ENCODE results near the gene TRIM33.
"Not testable (repeated sequence)": the region's sequence is repeated elsewhere in the genome, so short reads cannot be mapped to it uniquely, and the experiment has no call there.

The TRIM33 gene

DNA sequence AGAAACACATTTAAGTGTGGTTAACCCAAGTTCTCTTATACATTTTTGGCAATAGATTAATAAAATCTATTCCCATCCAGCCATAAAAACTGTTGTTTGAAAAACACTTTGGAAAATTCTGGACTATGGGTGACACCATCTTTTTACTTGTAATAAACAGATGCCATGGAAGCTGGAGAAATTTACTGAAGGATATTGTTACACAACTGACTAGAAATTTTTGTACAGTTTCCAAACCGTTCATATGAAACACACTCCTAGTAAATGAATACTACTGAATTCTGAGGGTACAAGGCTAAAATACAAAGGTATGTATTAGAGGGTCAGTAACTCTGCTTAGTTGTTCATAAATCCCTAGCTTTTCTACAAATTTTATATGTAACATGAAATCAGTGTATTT, 48.7 kb downstream of the TRIM33 start:
- DNase-seq = no peak

DNA sequence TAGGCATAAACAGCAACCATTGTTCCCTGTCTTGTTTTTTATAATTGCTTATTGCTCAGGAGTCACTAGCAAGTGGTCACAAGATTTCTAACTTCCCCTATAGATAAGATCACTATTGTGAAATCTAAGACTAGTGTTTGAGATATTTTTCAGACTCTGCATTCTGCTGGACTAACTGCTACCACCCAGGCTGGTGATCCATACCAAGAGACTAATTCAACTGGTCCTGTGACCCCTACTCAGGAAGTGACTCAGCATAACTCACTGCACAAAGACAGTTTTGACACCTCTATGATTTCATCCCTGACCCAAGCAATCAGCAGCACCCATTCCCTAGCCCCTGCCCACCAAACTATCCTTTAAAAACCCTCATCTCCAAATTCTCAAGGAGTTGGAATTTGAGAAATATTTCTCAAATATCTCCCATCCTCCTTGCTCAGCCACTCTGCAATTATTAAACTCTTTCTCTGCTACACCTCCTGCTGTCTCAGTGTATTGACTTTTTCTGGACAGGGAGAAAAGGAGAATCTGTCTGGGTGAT, 52.7 kb downstream of the TRIM33 start:
- DNase-seq = no peak

DNA sequence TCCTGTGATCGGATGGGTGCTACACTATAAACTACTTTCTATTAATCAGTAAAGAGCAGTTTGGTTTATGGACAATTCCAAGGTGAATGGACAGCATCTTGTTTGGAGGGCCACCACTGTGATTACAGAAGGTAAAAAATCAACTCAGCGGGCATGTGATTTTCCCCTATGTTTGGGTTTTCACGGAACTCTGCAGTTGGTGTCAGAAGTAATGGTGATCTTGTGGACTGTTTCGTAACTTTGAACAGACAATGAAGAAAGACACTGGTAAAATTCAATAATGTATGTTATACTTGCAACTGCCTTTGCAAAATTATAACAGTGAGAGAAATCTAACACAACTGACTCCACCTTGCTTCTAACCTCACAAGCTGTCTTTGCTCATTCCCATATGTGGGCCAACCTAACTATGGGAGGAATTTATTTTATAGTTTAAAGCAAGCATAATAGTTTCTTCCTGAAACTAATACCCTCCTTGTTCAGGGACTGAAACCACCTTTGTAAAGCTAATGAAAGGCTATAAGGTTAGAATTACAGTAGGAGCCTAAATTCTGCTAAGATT, 53.2 kb downstream of the TRIM33 start:
- no peak for DNase-seq

DNA sequence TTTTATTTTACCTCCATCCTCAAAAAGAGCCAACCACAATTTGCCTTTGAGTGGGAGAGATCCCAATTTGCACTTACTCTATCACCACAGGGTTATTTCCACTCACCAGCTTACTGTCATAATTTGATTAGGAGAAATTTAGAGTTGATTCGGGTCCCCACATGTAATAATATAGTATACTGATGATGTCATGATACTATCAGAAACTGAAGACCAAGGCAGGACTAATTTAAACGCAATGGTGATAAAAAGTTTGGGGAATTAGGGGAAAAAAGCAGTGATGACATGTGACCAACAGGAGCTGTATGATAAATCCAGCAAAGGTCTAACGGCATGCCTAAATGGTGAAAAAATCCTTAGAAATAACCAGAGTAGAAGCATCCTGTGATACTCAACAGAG, 54.4 kb downstream of the TRIM33 start:
- no peak for DNase-seq

DNA sequence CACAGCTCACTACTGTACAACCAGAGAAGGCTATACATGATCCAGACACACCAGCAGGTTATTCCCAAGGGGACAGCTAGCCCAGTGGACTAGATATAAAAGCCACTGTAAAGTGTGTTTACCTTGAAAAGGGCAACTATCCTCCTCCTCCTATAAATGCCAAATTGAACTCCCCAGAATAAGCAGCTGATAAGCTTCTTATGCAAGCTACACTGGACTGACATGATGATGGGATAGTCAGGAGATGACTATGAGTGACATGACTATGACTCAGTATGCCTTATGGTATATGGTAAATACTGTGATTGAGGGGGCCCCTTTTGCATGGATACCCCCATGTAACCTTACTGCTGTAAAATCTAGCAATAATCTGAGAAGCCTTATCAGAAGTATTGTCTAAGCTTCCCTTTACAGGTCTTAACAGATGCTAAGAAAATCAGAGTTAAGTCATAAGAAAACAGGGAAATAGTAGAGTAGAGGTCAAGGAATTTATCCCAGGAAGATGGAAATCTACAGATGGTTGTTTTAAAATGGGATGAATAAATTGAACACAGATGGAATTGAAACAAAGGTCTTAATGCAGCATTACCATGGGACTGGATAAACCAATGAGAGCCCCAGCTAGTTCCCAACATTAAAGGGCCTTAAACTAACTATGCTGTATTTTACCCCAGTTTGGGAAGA, 55.8 kb downstream of the TRIM33 start:
- DNase-seq = no peak

DNA sequence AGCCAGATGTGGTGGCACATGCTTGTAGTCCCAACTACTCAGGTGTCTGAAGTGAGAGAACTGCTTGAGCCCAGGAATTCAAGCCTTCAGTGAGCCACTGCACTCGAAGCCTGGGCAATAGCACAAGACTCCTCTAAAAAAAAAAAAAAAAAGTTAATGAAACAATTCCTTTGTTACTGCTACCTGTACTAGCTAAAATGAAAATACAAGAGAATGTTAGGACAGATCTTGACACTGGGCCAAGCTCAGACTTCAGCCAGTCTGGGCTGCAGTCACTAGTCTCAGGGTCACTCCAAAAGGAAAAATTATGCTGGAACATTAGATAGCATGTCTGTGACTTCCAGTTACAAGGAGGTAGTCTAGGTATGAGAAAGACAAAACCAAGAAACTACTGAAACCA, 56.5 kb downstream of the TRIM33 start:
- no peak for DNase-seq

DNA sequence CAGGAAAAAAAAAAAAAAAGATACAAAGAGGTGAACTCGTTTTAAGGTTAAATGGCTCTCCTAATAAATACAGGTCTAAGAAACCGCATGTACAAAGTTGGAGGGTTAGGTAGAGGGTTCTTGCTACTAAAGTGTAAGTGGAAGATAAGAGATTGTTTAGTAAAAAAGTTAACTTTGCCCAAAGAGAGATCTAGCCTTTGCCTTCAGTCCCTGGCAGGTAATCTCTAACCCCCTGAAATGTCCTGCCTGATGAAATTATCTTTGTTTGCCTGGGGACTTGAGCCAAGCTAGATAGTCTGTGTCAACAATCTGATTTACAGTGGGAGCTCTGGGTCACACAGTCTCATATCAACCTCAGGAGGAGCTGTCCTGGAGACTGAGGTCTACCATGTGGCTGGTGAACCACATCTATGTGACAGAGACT, 57.6 kb downstream of the TRIM33 start:
- DNase-seq = no peak

DNA sequence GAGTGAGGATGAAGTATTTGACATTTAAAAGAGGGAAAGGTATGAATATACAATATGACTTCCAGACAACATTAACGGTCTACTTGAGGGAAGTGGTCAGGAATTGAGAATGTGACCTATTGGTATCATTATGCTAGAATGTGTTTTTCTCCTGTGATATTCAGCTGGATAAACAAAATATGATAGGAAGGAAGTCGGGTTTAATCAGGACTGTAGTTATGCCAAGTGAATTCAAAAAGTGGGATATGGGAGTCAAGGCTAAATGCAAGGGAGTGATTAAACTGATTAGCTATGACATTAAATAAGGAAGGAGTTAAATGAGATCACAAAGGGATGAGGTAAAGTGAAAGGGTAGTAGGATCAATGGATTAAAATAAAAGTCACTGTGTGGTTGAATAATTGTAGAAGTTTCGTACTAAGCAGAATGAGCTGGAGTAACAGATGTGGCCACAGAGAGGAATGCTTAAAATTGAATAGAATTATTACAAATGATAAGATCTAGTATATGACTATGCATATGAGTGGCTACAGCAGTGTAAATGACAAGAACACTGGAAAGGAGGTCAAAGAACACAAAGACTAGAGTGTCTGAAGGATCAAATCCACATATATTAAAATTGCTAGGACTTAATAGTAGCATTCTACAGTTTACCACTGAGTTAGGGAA, 62.5 kb downstream of the TRIM33 start:
- DNase-seq = no peak

DNA sequence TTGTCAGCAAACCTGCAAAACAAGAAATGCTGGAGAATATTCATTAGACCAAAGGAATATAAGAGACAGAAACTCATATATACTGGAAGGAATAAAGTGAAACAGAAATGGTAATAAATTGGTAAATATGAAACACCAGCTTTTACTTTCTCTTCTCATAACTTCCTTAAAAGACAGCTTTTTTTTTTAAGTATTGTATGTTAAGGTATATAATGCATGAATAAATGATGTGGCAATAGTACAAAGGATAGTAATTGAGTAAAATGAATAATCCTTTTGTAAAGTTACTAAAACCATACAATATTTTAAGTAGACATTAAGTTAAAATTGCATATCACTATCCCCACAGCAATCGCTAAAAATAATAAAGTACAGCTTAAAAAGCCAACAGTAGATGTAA, 64.8 kb downstream of the TRIM33 start:
- DNase-seq = no peak

DNA sequence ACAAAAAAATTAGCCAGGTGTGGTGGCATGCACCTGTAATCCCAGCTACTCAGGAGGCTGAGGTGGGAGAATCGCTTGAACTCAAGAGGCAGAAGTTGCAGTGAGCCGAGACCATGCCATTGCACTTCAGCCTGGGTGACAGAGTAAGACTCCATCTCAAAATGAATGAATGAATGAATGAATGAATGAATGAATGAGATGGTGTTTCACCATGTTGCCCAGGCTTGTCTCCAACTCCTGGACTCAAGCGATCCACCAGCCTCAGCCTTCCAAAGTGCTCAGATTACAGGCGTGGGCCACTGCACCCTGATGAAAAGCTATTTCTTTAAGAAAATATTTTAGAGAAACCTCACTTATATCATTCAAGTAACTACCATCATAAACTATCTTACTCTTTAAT, 67.8 kb downstream of the TRIM33 start:
- DNase-seq = not testable (repeated sequence)

DNA sequence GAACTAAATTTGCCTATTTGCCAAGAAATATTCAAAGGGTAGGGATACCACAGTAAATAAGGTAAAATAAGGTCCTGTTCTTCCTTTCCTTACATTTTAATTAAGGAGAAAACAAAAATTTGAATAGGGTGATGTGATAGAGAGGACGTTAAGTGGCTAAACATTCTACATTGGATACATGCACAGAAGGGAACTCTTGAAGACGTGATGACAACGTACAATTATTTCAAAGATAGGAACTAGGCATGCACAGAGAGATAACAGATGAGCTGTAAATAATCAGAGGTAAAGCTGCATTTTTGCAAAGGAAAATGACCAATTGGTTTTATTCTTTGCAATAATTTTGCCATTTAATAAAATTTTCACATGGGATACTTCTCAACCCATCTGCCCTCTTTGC, 69.7 kb downstream of the TRIM33 start:
- DNase-seq = no peak

DNA sequence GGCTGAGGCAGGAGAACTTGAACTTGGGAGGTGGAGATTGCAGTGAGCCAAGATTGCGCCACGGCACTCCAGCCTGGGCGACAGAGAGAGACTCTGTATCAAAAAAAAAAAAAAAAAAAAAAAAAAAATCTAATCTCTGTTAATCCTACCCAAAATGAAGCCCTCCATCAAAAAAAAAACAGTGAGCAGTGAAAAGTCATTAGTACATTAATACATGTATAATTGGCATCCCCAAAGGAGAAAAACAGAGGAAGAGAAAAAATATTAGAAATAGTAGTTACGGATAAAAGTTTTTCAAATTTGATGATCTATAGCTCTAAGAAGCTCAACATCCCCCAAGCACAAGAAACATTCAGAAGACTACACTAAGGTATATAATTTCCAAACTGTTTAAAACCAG, 71.6 kb downstream of the TRIM33 start:
- DNase-seq = no peak

DNA sequence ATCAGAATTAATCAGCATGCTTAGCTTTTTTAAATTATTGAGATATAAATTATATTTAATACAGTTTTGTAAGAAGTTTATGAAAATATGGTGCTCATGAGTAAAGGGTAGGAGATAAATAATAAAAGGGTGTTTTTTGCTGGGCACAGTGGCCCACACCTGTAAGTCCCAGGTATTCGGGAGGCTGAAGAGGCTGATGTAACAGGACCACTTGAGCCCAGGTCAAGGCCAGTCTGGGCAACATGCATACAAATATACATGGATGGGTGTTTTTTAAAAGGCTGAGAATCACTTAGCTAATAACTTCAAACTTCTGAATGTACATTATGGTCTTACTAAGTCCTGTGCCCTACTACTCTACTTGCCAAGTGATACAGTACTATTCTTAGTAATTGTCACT, 73.2 kb downstream of the TRIM33 start:
- DNase-seq = no peak

DNA sequence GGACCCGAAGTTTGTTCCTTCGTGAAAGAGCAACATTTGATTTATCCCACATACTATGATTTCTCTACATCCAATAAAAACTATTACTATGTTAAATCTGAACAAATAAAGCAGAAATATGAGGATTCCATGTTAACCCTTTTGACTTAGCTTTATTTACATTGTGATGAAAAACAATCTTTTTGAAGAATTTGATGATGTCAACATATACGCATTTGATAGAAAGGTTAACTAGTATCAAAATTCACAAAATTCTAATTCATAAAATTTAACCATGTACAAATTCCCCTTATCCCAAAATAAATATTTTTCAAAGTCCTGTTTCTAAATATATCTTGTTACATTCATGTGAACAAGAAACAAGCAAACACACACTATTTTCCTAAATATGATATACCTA, 74.2 kb downstream of the TRIM33 start:
- DNase-seq = no peak

DNA sequence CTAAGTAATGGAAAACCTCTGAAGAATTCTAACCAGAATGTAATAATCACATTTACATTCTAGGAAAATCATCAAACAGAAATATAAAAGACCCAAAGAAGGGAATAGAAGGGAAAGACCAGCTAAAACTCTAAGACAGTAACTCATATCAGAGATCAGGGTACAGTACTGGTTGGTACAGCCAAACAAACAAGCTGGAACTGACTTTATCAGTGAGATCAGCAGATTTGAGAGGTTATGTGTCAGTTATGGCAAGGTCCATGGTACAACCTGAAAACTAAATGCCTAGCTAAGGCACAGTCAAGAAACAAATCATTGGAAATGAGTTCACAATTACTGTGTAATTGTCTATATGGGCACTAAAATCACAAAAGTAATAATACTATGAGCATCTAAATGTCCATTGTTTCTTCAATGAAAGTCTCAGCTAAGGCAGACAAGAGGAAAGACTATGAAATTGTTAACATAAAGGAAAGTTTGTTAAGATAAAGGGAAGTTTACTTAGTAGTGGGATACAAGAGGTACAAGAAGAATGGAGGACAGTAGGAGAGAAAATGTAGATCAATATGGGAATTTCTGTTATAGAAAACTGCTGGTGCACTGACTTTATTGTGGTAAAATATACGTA, 75.8 kb downstream of the TRIM33 start:
- no peak for DNase-seq

DNA sequence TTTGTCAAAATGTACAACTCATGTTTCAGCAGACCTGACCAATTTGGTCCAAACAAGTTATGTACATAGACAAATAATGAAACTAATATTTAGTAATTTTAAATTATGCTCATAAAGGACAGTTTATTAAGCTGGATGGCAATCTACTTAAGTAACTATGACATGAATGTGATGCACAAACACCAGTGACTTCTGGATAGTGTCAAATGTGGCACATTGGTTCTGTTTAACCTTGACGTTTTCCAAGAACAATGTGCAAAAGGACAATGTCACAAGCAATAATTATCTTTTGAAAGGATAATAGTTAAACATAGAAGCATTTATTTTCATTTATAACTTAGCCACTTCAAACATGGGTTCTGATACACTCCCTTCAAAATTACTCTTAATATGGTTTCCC, 80.0 kb downstream of the TRIM33 start:
- no peak for DNase-seq

DNA sequence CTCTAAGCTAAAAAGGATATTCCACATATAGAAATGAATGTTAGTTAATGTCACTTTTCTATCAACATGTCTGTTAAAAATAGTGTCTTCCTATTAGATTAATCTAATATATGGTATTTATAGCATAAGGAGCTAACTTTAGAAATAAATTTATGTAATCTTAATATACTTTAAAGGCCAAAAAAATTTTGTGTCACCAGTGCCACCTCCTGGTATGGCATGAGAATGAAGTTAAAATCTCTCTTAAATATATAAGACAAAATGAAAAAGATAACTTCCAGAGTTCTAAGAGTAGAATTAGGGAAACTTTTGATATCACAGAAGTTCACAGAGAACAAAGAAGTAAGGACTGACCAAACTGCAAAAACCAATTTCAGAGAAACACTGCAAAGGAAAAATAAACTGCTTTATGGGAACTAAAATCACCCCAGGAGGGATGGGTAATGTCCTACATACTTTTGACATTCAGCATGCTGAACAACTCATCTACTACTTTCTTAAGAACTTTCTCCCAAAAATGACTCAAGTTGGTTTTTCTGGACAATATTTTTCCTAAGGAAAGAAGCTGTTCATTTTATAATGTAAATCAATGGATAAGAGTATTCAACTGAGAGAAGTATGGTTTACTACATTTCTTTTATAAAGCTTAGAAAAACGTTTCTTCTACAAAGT, 82.8 kb downstream of the TRIM33 start:
- no peak for DNase-seq

DNA sequence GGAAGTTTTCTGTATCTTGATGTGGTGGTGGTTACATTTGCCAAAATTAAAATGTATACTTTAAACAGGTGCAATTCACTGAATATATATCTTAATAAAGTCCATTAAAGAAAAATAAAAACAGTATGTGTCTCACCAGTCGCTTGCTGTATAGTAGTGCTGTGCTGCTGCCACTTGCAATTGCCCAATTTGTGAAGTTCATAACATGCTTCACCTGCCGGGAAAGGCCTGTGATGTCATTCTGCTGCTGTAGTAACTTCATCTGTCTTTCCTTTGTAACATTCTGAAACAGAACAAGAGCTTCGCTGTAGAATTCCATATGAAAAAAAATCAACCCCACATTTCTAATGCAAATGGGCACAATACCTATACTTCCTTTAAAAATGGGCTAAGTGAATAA, 83.4 kb downstream of the TRIM33 start:
- no peak for DNase-seq

DNA sequence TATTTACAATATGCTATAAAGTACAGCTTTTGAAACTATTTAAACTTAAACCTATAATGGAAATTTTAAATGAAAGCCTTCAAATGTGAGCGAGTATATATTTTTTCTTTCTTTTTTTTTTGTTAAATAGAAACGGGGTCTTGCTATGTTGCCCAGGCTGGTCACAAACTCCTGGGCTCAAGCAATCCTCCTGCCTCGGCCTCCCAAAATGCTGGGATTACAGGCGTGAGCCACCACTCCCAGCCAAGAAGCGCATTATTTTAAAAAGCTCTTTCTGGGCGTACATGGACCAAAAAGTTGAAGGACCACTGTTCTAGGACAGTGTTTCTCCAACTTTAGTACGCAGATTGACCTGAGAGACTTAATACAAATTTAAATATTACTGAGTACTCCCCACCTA, 87.5 kb downstream of the TRIM33 start:
- DNase-seq = no peak

DNA sequence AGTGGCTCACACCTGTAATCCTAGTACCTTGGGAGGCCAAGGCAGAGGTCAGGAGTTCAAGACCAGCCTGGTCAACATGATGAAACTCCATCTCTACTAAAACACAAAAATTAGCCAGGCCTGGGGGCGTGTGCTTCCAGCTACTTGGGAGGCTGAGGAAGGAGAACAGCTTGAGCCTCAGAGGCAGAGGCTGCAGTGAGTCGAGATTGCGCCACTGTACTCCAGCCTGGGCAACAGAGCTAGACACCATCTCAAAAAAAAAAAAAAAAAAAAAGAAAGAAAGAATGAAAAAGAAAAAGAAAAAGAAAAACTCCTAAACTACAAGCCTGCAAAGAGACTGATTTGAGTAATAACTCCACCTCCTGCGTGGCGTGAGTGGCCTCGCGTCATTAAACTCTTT, 92.1 kb downstream of the TRIM33 start:
- DNase-seq = not testable (repeated sequence)

DNA sequence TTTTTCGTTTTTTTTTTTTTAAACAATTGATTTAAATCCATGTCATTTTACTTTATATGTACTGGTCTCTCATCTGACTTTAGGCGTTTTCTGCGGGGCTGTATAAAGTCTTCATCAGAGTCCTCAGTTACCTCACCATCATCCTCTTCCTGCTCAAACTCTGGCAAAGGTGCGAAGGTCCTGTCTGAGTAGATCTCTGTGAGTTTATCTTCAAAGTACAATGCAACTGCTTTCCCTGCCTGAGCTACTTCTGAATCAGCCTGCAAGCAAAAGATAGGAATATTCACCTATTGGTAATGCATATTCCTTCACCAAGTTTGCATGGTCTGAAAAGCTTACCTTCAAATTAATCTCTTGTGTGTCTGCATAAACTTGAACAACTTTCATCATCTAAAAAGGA, 113.4 kb downstream of the TRIM33 start:
- no peak for DNase-seq

DNA sequence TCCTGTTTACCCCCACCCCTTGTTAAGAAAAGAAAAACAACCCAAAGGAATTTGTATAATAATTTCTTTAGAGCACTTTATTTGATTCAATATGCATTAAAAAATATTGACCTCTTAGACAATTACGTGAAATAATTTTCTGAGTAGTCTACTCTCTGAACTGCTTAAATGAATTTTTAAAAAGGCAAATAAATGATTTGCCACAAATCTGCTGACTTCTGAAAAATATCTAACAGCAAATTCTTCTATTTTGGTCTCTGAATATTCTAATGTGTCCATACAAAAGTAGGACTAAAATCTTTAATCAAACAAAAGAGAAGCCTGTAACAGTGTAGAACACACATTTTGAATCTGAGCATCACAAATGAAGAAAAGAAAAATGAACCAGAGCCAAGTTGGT, 115.1 kb downstream of the TRIM33 start:
- no peak for DNase-seq

DNA sequence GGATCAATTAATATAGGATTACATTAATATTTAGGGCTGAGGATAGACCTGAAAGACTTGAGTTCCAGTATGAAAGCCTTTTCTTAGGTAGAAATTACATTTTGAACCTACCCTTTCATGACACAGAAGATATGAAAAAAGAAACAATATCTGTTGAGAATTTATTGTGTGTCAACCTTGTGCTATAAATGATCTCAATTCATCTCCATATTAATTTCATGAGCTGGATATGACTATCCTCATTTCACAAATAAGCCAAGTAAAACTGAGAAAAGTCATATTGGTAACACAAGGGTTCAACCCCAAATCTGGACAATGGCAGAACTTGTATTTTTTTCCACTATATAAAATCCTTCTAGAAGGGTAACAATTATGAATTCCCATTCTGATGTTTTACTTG, 120.0 kb downstream of the TRIM33 start:
- DNase-seq = no peak

All from NCI-H146 (cell line).